DOHH2 (cell line): ENCODE measurements around the gene FKBP10.

Experiments
- CTCF ChIP-seq: fragments of 200-600 bp; sonication (generic); IDR thresholded peaks from one replicate; pipeline ENCODE4 v1.5.1; 2014; ENCODE audit warnings: antibody characterized with exemption, mild to moderate bottlenecking, low read depth, low read length; ENCODE audit not compliant: poor library complexity, severe bottlenecking
- EZH2phosphoT487 ChIP-seq: fragments of 200-600 bp; sonication (generic); IDR thresholded peaks from 2 replicates; pipeline ENCODE4 v1.6.1; 2017; ENCODE audit warnings: borderline replicate concordance, mild to moderate bottlenecking, antibody characterized with exemption, low read length, moderate library complexity, mixed read lengths

DNA sequence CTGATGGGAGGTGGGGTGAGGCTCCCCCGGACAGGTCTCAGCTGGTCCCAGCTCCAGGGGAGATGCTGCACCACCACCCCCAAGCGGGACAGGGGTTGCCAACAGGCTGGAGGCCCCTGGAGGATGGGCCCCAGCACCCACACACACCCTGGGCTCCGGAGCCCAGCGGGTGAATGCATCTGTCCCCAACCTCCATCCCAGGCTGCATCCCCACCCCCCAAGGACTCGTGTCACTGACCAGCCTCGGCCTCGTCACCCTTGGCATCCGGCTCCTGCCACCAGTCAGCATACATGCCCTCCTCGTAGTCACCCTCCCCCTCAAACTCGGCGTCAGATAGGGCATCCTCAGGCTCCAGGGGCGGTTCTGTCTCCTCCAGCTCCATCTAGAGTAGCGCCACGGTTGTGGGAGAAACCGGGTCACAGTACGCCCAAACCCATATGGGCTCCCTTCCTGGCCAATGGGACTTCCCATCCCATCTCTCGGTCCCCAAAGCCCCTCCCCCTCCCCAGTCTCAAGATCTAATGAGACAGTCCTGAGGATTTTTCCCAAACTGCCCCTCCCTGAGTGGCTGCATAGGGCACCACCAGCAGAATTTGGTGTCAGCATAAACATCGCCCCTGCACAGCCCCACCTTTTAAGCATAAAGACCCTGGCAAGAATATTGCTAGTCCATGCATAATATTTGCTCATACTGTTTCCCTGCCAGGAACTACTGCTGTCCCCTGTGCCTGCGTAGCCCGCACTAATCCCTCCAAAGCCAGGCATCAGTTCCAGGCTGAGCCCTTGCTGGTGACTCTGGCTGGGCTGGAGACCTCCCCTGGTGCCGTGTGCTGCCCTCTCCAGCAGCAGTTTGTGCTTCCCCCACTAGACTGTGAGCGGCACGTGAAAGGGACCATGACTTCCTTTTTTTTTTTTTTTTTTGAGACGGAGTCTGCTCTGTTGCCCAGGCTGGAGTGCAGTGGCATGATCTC, 9.5 kb upstream of the FKBP10 start:
- no peak for TF ChIP-seq CTCF
- TF ChIP-seq EZH2phosphoT487: no peak
